ENCODE measurements around the gene SPRYD3. TPM values are rescaled to one million over a fixed set of nuclear protein-coding genes. Genes with fewer than 3 reads are reported as not detected.

SPRYD3 gene
- total RNA-seq, 1 donor from 2014 or later = 13.9 TPM

GRCh38 chr12:53067993-53068770, 11.0 kb downstream of the SPRYD3 start:
- TF ChIP-seq CTCF (IDR thresholded peaks at IDR 0.05; ENCODE audit: partially characterized antibody, unreplicated experiment) = no peak
- Mint-ChIP-seq H3K27me3 (ENCODE audit: unreplicated experiment) (peaks cover 4% of the 10 kb centered on the region), H3K4me3 (ENCODE audit: unreplicated experiment) (no peak overlapping the region), H3K4me1 (ENCODE audit: low read depth, unreplicated experiment) (peaks cover 4% of the 10 kb centered on the region), H3K9me3 (ENCODE audit: unreplicated experiment) (peaks cover 1% of the 10 kb centered on the region), H3K36me3 (ENCODE audit: unreplicated experiment) (peaks cover 3% of the 10 kb centered on the region), H3K27ac (ENCODE audit: unreplicated experiment) (no peak overlapping the region)
- no peak for DNase-seq

GRCh38 chr12:53067074-53067992, 11.9 kb downstream of the SPRYD3 start:
- TF ChIP-seq CTCF (IDR thresholded peaks at IDR 0.05; ENCODE audit: partially characterized antibody, unreplicated experiment) = no peak
- H3K36me3 Mint-ChIP-seq (ENCODE audit: unreplicated experiment) = peaks cover 3% of the 10 kb centered on the region
- peaks cover 1% of the 10 kb centered on the region for H3K9me3 Mint-ChIP-seq (ENCODE audit: unreplicated experiment)
- peaks cover 2% of the 10 kb centered on the region for H3K27me3 Mint-ChIP-seq (ENCODE audit: unreplicated experiment)
- H3K4me3 Mint-ChIP-seq (ENCODE audit: unreplicated experiment) = no peak overlapping the region
- H3K27ac Mint-ChIP-seq (ENCODE audit: unreplicated experiment) = no peak overlapping the region
- peaks cover 4% of the 10 kb centered on the region for H3K4me1 Mint-ChIP-seq (ENCODE audit: low read depth, unreplicated experiment)
- DNase-seq = no peak

GRCh38 chr12:53065975-53066931, 12.9 kb downstream of the SPRYD3 start:
- H3K27ac Mint-ChIP-seq (ENCODE audit: unreplicated experiment) = no peak overlapping the region
- DNase-seq = peak; percentile 83
- H3K36me3 Mint-ChIP-seq (ENCODE audit: unreplicated experiment) = peaks cover 3% of the 10 kb centered on the region
- peaks cover 1% of the 10 kb centered on the region for H3K9me3 Mint-ChIP-seq (ENCODE audit: unreplicated experiment)
- TF ChIP-seq CTCF (IDR thresholded peaks at IDR 0.05; ENCODE audit: partially characterized antibody, unreplicated experiment) = peak; percentile 91
- H3K27me3 Mint-ChIP-seq (ENCODE audit: unreplicated experiment) = peaks cover 2% of the 10 kb centered on the region
- H3K4me3 Mint-ChIP-seq (ENCODE audit: unreplicated experiment) = no peak overlapping the region
- H3K4me1 Mint-ChIP-seq (ENCODE audit: low read depth, unreplicated experiment) = peaks cover 2% of the 10 kb centered on the region

GRCh38 chr12:53065470-53065869, 13.7 kb downstream of the SPRYD3 start:
- no peak overlapping the region for H3K4me3 Mint-ChIP-seq (ENCODE audit: unreplicated experiment)
- peaks cover 2% of the 10 kb centered on the region for H3K4me1 Mint-ChIP-seq (ENCODE audit: low read depth, unreplicated experiment)
- no peak for TF ChIP-seq CTCF (IDR thresholded peaks at IDR 0.05; ENCODE audit: partially characterized antibody, unreplicated experiment)
- DNase-seq = no peak
- H3K27me3 Mint-ChIP-seq (ENCODE audit: unreplicated experiment) = peaks cover 2% of the 10 kb centered on the region
- no peaks in the 10 kb centered on the region for H3K9me3 Mint-ChIP-seq (ENCODE audit: unreplicated experiment)
- H3K36me3 Mint-ChIP-seq (ENCODE audit: unreplicated experiment) = peaks cover under 1% of the 10 kb centered on the region
- H3K27ac Mint-ChIP-seq (ENCODE audit: unreplicated experiment) = no peak overlapping the region

Data from glutamatergic neuron (in vitro differentiated cells).